GM23338 (cell line): ENCODE data around the gene PSMB3. TPM values are rescaled to one million over a fixed set of nuclear protein-coding genes. Genes with fewer than 3 reads are reported as not detected.

Source experiments
- ATAC-seq: fragments of 200-7000 bp; cut with Tn5 transposase; 3 replicates; pipeline ENCODE4 v1.9.1; 2020
- DNase-seq: peaks from one replicate; pipeline ENCODE4 v3.0.0-alpha.2; 2015; ENCODE audit warnings: low spot score
- H2AFZ ChIP-seq: fragments of 200-600 bp; sonication (generic); 2 replicates; pipeline ENCODE4 v1.8.0; 2016; ENCODE audit warnings: antibody characterized with exemption, mild to moderate bottlenecking, moderate library complexity
- H3F3A ChIP-seq: fragments of 200-600 bp; sonication (generic); replicated peaks from 2 replicates; pipeline ENCODE4 v1.8.0; 2017; ENCODE audit warnings: antibody characterized with exemption, mixed run types, low read depth
- H3K27ac ChIP-seq: fragments of 200-600 bp; sonication (generic); 2 replicates; pipeline ENCODE4 v1.6.1; 2016; ENCODE audit warnings: low read depth
- H3K27me3 ChIP-seq: fragments of 200-600 bp; sonication (generic); 2 replicates; pipeline ENCODE4 v1.8.0; 2016; ENCODE audit warnings: mild to moderate bottlenecking, mixed run types, moderate library complexity; ENCODE audit not compliant: insufficient read depth
- H3K36me3 ChIP-seq: fragments of 200-600 bp; sonication (generic); 2 replicates; pipeline ENCODE4 v1.8.0; 2016; ENCODE audit warnings: mild to moderate bottlenecking; ENCODE audit not compliant: insufficient read depth
- H3K4me1 ChIP-seq: fragments of 200-600 bp; sonication (generic); 2 replicates; pipeline ENCODE4 v1.8.0; 2016; ENCODE audit warnings: mild to moderate bottlenecking, moderate library complexity; ENCODE audit not compliant: insufficient read depth
- H3K4me2 ChIP-seq: fragments of 200-600 bp; sonication (generic); 2 replicates; pipeline ENCODE4 v1.7.1; 2017; ENCODE audit warnings: mixed run types
- H3K4me3 ChIP-seq: fragments of 200-600 bp; sonication (generic); 2 replicates; pipeline ENCODE4 v1.6.1; 2016; ENCODE audit warnings: mixed run types
- H3K79me2 ChIP-seq: fragments of 200-600 bp; sonication (generic); replicated peaks from 2 replicates; pipeline ENCODE4 v1.8.0; 2017; ENCODE audit warnings: mild to moderate bottlenecking; ENCODE audit not compliant: insufficient read depth
- H3K9me2 ChIP-seq: fragments of 200-600 bp; sonication (generic); 2 replicates; pipeline ENCODE4 v1.8.0; 2017; ENCODE audit not compliant: insufficient read depth
- H4K20me1 ChIP-seq: fragments of 200-600 bp; sonication (generic); replicated peaks from 2 replicates; pipeline ENCODE4 v1.8.0; 2017; ENCODE audit warnings: mild to moderate bottlenecking; ENCODE audit not compliant: insufficient read depth
- H3K27ac Mint-ChIP-seq: 2 replicates; pipeline ENCODE4 v1.8.0; 2020; ENCODE audit warnings: inconsistent platforms, mild to moderate bottlenecking, moderate library complexity, mixed read lengths
- H3K27me3 Mint-ChIP-seq: 3 replicates; pipeline ENCODE4 v1.8.0; 2022; ENCODE audit warnings: low read depth, mild to moderate bottlenecking, moderate library complexity, mixed read lengths, inconsistent platforms; ENCODE audit not compliant: insufficient read depth, poor library complexity
- H3K36me3 Mint-ChIP-seq: 3 replicates; pipeline ENCODE4 v1.8.0; 2021; ENCODE audit warnings: low read depth, mild to moderate bottlenecking, inconsistent platforms, moderate library complexity, mixed read lengths
- H3K4me1 Mint-ChIP-seq: 3 replicates; pipeline ENCODE4 v1.8.0; 2020; ENCODE audit warnings: mild to moderate bottlenecking, inconsistent platforms, mixed read lengths
- H3K4me3 Mint-ChIP-seq: 3 replicates; pipeline ENCODE4 v1.8.0; 2021; ENCODE audit warnings: moderate library complexity, mild to moderate bottlenecking, inconsistent platforms, mixed read lengths
- H3K9me3 Mint-ChIP-seq: 3 replicates; pipeline ENCODE4 v1.8.0; 2020; ENCODE audit warnings: moderate library complexity, mild to moderate bottlenecking, inconsistent platforms, mixed read lengths
- CREB1 ChIP-seq: fragments of 250-450 bp; sonication (Bioruptor Pico); IDR thresholded peaks from 2 replicates; pipeline ENCODE4 v1.5.0; 2020; ENCODE audit warnings: low read depth, mild to moderate bottlenecking, moderate library complexity
- EZH2 ChIP-seq: fragments of 200-600 bp; sonication (generic); IDR thresholded peaks from one replicate; pipeline ENCODE4 v1.8.0; 2017; ENCODE audit warnings: antibody characterized with exemption, mild to moderate bottlenecking, low read depth; ENCODE audit not compliant: unreplicated experiment
- EZH2phosphoT487 ChIP-seq: fragments of 200-600 bp; sonication (generic); IDR thresholded peaks from one replicate; pipeline ENCODE4 v1.8.1; 2018; ENCODE audit warnings: antibody characterized with exemption; ENCODE audit not compliant: unreplicated experiment
- JUNB ChIP-seq: IDR thresholded peaks from one replicate; pipeline ENCODE4 v1.6.1; 2016; ENCODE audit warnings: antibody characterized with exemption; ENCODE audit not compliant: unreplicated experiment
- NANOG ChIP-seq: IDR thresholded peaks from 2 replicates; pipeline ENCODE4 v1.6.1; 2016; ENCODE audit warnings: antibody characterized with exemption, borderline replicate concordance
- POLR2AphosphoS5 ChIP-seq: IDR thresholded peaks from 2 replicates; pipeline ENCODE4 v1.6.1; 2016; ENCODE audit warnings: antibody characterized with exemption, low read depth
- STAT1 ChIP-seq: IDR thresholded peaks from one replicate; pipeline ENCODE4 v1.6.1; 2016; ENCODE audit warnings: antibody characterized with exemption; ENCODE audit not compliant: unreplicated experiment
- ZNF114 ChIP-seq: fragments of 250-450 bp; sonication (Bioruptor Pico); IDR thresholded peaks from 2 replicates; pipeline ENCODE4 v1.5.0; 2020; ENCODE audit warnings: mild to moderate bottlenecking, moderate library complexity
- ZNF331 ChIP-seq: fragments of 250-450 bp; sonication (Bioruptor Pico); IDR thresholded peaks from 2 replicates; pipeline ENCODE4 v1.5.0; 2020; ENCODE audit warnings: low read depth, mild to moderate bottlenecking, moderate library complexity
- polyA plus RNA-seq: library from polyadenylated mRNA; unstranded; fragments of >200 nt; fragmentation: Nextera tagmentation; extraction: Ambion mirVana; gene quantifications from 2 replicates; pipeline ENCODE4 v1.2.1, GENCODE V29; 2016
- total RNA-seq: library from RNA; depleted of rRNA; stranded (reverse); fragments of >200 nt; shearing (Covaris generic); gene quantifications from 2 replicates; pipeline ENCODE4 v1.2.3, GENCODE V29; 2014
- TF ChIP-seq, protein P1 (sequence below), 2 experiments: fragments of 200-600 bp in 1 of 2; sonication (generic) in 1 of 2; conservative IDR thresholded peaks; 2 replicates each; pipeline versions ENCODE4 v1.5.1 to v1.6.1; 2016 to 2017; ENCODE audit warnings: antibody characterized with exemption in 2 of 2, low read depth in 2 of 2, mild to moderate bottlenecking in 2 of 2, moderate library complexity in 1 of 2
- TF ChIP-seq, protein P2 (sequence below): fragments of 250-450 bp; sonication (Bioruptor Pico); IDR thresholded peaks from 2 replicates; pipeline ENCODE4 v1.5.0; 2020; ENCODE audit warnings: mild to moderate bottlenecking, moderate library complexity
- TF ChIP-seq, protein P3 (sequence below): IDR thresholded peaks from 2 replicates; pipeline ENCODE4 v1.6.1; 2016; ENCODE audit warnings: antibody characterized with exemption
- TF ChIP-seq, protein P4 (sequence below): IDR thresholded peaks from one replicate; pipeline ENCODE4 v1.6.1; 2018; ENCODE audit warnings: antibody characterized with exemption; ENCODE audit not compliant: unreplicated experiment

The PSMB3 gene
- total and polyA plus RNA-seq, 2 experiments from 2014 or later, result 250 to 523 TPM

DNA sequence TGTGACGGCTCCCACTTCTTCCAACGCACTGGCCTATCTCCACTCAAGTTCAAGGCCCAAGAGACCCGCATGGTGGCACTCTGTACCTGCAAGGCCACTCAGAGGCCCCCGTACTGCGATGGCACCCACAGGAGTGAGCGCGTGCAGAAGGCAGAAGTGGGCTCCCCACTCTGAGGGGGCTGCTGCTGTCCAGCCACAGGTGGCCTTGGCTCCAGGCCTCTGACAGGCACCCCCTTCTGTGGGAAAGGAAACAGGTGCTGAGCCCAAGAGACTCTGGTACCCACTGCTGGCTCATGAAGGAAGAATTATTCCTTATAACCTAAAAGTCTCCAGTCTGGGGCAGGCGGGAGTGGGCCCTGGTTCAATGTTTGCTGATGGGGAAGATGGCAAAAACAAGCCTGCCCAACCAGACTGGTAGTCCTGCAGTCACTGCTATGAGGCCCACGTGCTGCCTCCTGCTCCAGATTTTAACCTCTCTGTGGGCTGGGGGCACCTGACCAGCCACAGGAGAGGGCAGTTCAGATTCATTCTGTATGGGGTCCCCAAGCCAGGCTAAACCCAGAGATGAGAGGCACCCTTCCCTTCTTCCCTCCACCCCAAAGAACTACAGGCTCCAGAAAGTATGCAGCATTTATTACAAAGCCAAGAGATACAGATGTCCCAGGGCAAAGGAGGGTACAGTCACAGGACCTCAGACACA lies 19.1 kb upstream of the PSMB3 start:
- peaks cover 33% of the 10 kb centered on the region for H3K27me3 Mint-ChIP-seq
- TF ChIP-seq, protein P1, sequence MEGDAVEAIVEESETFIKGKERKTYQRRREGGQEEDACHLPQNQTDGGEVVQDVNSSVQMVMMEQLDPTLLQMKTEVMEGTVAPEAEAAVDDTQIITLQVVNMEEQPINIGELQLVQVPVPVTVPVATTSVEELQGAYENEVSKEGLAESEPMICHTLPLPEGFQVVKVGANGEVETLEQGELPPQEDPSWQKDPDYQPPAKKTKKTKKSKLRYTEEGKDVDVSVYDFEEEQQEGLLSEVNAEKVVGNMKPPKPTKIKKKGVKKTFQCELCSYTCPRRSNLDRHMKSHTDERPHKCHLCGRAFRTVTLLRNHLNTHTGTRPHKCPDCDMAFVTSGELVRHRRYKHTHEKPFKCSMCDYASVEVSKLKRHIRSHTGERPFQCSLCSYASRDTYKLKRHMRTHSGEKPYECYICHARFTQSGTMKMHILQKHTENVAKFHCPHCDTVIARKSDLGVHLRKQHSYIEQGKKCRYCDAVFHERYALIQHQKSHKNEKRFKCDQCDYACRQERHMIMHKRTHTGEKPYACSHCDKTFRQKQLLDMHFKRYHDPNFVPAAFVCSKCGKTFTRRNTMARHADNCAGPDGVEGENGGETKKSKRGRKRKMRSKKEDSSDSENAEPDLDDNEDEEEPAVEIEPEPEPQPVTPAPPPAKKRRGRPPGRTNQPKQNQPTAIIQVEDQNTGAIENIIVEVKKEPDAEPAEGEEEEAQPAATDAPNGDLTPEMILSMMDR (conservative IDR thresholded peaks at IDR 0.05; ENCODE audit: low read depth in 2 of 2), result no peak
- no peak for TF ChIP-seq EZH2
- TF ChIP-seq, protein P2, sequence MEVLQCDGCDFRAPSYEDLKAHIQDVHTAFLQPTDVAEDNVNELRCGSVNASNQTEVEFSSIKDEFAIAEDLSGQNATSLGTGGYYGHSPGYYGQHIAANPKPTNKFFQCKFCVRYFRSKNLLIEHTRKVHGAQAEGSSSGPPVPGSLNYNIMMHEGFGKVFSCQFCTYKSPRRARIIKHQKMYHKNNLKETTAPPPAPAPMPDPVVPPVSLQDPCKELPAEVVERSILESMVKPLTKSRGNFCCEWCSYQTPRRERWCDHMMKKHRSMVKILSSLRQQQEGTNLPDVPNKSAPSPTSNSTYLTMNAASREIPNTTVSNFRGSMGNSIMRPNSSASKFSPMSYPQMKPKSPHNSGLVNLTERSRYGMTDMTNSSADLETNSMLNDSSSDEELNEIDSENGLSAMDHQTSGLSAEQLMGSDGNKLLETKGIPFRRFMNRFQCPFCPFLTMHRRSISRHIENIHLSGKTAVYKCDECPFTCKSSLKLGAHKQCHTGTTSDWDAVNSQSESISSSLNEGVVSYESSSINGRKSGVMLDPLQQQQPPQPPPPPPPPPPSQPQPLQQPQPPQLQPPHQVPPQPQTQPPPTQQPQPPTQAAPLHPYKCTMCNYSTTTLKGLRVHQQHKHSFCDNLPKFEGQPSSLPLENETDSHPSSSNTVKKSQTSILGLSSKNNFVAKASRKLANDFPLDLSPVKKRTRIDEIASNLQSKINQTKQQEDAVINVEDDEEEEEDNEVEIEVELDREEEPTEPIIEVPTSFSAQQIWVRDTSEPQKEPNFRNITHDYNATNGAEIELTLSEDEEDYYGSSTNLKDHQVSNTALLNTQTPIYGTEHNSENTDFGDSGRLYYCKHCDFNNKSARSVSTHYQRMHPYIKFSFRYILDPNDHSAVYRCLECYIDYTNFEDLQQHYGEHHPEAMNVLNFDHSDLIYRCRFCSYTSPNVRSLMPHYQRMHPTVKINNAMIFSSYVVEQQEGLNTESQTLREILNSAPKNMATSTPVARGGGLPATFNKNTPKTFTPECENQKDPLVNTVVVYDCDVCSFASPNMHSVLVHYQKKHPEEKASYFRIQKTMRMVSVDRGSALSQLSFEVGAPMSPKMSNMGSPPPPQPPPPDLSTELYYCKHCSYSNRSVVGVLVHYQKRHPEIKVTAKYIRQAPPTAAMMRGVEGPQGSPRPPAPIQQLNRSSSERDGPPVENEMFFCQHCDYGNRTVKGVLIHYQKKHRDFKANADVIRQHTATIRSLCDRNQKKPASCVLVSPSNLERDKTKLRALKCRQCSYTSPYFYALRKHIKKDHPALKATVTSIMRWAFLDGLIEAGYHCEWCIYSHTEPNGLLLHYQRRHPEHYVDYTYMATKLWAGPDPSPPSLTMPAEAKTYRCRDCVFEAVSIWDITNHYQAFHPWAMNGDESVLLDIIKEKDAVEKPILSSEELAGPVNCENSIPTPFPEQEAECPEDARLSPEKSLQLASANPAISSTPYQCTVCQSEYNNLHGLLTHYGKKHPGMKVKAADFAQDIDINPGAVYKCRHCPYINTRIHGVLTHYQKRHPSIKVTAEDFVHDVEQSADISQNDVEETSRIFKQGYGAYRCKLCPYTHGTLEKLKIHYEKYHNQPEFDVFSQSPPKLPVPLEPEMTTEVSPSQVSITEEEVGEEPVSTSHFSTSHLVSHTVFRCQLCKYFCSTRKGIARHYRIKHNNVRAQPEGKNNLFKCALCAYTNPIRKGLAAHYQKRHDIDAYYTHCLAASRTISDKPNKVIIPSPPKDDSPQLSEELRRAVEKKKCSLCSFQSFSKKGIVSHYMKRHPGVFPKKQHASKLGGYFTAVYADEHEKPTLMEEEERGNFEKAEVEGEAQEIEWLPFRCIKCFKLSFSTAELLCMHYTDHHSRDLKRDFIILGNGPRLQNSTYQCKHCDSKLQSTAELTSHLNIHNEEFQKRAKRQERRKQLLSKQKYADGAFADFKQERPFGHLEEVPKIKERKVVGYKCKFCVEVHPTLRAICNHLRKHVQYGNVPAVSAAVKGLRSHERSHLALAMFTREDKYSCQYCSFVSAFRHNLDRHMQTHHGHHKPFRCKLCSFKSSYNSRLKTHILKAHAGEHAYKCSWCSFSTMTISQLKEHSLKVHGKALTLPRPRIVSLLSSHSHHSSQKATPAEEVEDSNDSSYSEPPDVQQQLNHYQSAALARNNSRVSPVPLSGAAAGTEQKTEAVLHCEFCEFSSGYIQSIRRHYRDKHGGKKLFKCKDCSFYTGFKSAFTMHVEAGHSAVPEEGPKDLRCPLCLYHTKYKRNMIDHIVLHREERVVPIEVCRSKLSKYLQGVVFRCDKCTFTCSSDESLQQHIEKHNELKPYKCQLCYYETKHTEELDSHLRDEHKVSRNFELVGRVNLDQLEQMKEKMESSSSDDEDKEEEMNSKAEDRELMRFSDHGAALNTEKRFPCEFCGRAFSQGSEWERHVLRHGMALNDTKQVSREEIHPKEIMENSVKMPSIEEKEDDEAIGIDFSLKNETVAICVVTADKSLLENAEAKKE (CRISPR knock-in tag), result no peak
- no peak for TF ChIP-seq POLR2AphosphoS5
- no peak for TF ChIP-seq CREB1
- TF ChIP-seq NANOG, result no peak
- no peak for TF ChIP-seq ZNF331 (CRISPR knock-in tag)
- no peak for TF ChIP-seq ZNF114 (CRISPR knock-in tag)
- no peak for TF ChIP-seq EZH2phosphoT487
- TF ChIP-seq, protein P3, sequence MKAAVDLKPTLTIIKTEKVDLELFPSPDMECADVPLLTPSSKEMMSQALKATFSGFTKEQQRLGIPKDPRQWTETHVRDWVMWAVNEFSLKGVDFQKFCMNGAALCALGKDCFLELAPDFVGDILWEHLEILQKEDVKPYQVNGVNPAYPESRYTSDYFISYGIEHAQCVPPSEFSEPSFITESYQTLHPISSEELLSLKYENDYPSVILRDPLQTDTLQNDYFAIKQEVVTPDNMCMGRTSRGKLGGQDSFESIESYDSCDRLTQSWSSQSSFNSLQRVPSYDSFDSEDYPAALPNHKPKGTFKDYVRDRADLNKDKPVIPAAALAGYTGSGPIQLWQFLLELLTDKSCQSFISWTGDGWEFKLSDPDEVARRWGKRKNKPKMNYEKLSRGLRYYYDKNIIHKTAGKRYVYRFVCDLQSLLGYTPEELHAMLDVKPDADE, result no peak
- TF ChIP-seq, protein P4, sequence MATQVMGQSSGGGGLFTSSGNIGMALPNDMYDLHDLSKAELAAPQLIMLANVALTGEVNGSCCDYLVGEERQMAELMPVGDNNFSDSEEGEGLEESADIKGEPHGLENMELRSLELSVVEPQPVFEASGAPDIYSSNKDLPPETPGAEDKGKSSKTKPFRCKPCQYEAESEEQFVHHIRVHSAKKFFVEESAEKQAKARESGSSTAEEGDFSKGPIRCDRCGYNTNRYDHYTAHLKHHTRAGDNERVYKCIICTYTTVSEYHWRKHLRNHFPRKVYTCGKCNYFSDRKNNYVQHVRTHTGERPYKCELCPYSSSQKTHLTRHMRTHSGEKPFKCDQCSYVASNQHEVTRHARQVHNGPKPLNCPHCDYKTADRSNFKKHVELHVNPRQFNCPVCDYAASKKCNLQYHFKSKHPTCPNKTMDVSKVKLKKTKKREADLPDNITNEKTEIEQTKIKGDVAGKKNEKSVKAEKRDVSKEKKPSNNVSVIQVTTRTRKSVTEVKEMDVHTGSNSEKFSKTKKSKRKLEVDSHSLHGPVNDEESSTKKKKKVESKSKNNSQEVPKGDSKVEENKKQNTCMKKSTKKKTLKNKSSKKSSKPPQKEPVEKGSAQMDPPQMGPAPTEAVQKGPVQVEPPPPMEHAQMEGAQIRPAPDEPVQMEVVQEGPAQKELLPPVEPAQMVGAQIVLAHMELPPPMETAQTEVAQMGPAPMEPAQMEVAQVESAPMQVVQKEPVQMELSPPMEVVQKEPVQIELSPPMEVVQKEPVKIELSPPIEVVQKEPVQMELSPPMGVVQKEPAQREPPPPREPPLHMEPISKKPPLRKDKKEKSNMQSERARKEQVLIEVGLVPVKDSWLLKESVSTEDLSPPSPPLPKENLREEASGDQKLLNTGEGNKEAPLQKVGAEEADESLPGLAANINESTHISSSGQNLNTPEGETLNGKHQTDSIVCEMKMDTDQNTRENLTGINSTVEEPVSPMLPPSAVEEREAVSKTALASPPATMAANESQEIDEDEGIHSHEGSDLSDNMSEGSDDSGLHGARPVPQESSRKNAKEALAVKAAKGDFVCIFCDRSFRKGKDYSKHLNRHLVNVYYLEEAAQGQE, result no peak
- TF ChIP-seq JUNB, result no peak
- no peak for TF ChIP-seq STAT1
- Histone ChIP-seq H2AFZ (no peak overlapping the region), H3K27ac (no peak overlapping the region), H3K27me3 (peaks cover 13% of the 10 kb centered on the region), H3K4me3 (no peak overlapping the region), H3K36me3 (peaks cover 4% of the 10 kb centered on the region), H3K79me2 (no peaks in the 10 kb centered on the region), H3F3A (peaks cover 15% of the 10 kb centered on the region), H3K4me2 (no peak overlapping the region), H3K9me2 (no peaks in the 10 kb centered on the region), H4K20me1 (peaks cover 25% of the 10 kb centered on the region), H3K4me1 (peaks cover 22% of the 10 kb centered on the region)
- H3K36me3 Mint-ChIP-seq, result peaks cover 46% of the 10 kb centered on the region
- ATAC-seq, result no peak
- no peaks in the 10 kb centered on the region for H3K9me3 Mint-ChIP-seq
- no peak for DNase-seq
- H3K27ac Mint-ChIP-seq, result no peak overlapping the region
- H3K4me1 Mint-ChIP-seq, result peaks cover 28% of the 10 kb centered on the region
- no peak overlapping the region; the same call in 2 of the 3 replicates for H3K4me3 Mint-ChIP-seq
